GM21619 (cell line): ENCODE data around the gene CDH13.
A peak's percentile ranks its signal among the peaks of the same experiment; 100 is the strongest.

Source experiments
- ATAC-seq: cut with Tn5 transposase; IDR thresholded peaks from one replicate; pipeline ENCODE4 v1.9.1; 2021; ENCODE audit not compliant: unreplicated experiment

CDH13 gene

DNA sequence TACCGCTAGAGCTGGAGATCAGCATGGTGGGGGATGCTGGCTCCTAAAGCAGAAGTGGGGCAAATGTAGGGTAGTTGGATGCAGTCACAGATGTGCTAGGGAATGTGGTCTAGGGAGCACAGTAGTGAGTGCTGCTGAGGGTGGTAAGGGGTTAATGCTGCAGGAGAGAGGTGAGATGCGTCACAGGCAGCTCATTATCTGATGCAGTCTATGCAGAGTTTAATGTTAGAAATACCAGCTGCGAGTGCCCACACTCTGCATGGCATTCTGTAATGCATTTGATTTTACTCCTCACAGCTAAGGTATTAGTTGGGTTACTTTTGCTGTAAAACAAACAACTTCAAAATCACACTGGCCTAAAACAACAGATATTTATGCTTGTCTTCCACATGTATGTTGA lies 689.7 kb downstream of the CDH13 start:
- no peak for ATAC-seq

DNA sequence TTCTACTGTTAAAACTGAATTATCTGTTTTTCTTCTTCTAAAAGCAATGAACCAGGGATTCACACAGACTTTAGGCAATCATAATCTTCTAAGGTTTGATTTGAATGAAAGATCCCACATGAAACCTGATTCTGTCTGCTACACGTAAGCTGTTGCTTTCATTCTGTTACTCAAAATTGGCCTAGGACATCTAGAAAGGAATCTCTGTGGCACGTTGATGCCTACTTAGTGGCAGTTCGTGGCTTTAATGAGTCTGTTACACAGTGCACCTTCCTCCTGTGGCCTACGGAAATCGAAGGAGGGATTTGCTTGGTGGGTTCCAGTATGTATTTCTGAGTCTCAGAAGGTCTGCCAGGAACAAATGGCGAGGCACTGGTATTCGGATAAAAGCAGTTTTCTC lies 691.6 kb downstream of the CDH13 start:
- no peak for ATAC-seq

DNA sequence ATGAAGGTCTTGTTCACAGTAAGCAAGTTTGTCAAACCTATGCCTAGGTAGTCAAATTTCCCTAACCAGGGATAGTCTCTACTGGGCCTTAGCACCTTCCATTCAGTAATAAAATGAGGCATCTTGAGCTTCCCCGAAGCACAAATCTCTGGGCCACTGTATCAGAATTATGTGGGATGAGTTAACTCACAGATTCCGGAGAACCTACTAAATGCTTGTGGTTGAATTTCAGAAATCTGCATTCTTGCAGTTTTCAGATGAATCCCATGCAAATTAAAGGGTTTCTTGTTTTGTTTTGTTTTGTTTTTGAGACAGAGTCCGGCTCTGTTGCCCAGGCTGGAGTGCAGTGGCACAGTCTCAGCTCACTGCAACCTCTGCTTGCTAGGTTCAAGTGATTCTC lies 702.2 kb downstream of the CDH13 start:
- no peak for ATAC-seq

DNA sequence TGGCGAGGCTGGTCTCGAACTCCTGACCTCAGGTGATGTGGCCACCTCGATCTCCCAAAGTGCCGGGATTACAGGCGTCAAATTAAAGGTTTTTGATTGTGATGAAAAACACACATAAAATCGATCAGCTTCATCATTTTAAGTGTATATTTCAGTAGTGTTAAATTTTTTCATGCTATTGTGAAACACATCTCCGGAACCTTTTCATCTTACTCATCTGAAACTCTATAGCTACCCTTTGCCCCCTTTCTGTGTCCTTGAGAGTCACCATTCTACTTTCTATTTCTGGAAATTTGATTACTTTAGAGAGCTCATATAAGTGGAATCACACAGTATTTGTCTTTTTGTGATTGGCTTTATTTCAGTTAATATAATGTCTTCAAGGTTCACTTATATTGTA lies 702.7 kb downstream of the CDH13 start:
- ATAC-seq, result no peak

DNA sequence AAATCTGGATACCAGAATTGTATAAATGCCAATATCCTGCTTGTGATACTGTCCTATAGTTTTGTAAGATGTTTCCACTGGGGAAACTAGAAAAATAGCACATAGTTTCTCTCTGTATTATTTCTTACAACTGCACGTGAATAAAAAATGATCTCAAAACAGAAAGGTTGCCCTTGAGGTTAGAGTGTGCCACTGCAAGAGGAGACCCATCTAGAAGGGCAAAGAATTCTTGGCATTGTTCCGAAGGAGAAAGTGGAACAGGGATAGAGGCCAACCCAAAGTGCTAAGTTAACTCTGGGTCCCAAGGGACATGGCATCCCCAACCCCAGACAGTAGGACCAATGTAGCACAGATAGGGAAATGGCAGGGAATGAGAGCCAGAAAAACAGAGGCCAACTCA lies 703.5 kb downstream of the CDH13 start:
- ATAC-seq, result no peak

DNA sequence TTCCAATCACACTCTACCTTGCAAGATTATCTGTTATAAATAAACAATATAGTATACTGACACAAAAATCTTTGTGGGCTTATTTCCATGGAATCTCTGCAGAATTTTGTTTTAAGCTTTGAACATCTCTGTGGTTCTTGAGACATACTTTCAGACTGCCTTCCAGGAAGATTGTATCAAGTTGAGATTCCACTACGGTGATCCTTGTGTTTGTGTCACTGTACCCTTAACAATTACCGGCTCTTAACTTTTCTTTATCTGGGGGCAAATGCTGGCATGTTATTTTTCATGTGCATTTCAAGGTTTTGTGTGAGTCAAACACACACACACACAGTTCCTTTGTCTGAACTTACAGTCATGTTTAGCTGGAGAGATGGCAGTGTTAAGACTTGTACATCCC lies 708.3 kb downstream of the CDH13 start:
- no peak for ATAC-seq

DNA sequence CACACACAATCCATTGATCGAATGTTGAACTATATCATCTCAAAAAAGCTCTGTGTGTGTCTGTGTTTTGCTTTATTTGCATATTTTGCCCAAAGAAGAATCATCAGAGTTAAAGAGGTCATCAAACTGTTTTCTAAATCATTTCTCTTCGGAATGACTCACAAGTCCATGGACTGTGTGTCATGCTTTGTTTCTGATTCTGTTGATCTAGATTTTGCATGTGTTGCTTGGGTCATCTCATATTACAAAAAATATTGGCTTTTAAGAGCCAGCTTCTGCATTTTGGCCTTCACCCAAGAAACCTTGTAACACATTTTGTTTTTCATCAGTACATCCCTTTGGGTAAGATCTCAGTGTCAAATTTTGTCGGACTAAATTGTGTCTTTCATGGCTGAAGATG lies 709.8 kb downstream of the CDH13 start:
- no peak for ATAC-seq

DNA sequence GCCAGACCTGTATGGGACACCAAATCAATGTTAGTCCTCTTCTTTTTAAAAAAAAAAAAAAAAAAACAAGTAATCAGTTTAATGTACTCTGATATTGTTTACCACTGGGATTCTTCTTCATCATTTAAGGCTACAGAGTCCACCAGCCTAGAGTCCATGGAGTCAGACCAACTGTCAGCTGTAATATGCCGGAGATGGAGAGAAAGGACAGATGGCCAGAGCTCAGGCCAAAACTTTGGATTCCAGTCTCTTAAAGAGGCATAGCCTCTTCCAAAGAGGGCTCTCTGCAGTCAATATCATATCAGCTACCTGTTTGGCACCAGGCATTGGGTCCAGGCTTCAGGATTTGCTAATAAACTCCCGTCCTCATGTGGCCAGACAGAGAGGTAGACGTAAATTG lies 711.4 kb downstream of the CDH13 start:
- ATAC-seq, result no peak

DNA sequence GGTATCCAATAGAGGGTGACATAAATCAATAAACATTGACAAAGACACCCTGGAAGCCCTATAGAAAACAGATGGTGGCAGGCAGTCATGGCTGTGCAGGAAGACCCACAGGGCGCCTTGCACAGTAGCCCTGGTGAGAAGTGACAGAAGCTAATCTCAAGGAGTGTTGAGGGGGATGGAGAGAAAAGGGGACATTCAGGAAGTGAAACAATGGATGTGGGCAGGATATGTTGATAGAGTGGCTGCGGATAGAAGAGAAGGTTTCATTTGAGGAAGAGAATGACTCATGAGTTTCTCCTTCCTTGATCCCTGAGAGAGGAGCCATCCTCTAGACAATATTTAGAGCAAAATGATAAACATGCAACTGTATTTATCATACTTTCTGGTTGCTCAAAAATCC lies 712.2 kb downstream of the CDH13 start:
- ATAC-seq, result no peak

DNA sequence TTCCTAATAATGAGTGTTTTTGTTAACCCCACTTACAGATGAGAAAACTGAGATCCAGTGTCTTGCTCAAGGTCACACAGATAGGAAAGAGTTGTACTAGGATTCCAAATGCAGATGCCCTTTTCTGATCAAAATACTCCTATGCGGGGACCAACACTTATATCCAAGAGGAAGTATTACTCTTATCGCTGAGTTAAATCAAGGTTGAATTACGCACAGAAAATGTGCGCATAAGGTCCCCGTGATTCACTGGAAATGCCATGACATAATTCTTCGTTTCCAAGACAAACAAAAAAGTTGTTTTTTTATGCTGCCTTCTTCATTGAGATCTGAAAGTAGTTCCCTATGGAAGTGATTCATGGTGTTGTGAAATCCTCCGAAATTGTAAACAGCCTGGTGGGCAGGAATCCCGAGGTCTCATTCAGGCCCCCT lies 717.2 kb downstream of the CDH13 start:
- no peak for ATAC-seq

DNA sequence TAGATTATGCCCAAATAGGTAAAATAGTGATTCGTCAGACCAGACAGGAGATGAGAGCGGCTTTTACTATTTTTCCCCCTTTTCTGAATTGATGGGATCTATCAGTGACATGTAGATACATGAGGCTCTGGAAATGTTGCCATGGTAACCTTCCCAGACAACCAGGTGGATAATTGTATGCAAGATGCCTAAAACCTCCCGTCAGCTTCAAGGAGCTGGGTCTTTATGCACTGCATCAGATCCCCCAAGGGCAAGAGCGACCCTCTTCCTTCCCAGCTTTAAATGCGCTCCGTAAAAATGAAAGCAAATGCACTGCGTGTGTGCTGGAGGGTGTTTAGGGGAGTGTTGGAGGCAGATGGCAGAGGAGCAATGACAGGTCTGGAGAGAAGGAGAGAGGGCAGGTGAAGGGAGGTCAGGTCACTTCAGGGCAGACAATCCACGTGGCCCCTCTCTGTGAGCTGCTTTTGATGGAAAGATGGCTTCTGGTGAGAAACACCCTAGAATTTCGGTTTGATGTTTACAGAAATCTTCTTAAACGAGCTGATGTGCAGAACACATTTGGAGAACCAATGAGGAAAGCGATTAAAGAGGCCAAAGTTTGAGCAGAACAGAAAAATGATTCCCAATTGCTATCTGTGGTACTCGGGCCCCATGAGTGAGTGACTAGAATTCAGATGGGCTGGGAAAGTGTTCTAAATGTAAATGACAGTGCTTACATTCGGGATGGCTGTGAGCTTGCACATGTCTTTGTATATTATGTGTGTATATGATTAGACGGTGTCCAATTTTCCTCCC lies 719.3 kb downstream of the CDH13 start:
- ATAC-seq, result no peak

DNA sequence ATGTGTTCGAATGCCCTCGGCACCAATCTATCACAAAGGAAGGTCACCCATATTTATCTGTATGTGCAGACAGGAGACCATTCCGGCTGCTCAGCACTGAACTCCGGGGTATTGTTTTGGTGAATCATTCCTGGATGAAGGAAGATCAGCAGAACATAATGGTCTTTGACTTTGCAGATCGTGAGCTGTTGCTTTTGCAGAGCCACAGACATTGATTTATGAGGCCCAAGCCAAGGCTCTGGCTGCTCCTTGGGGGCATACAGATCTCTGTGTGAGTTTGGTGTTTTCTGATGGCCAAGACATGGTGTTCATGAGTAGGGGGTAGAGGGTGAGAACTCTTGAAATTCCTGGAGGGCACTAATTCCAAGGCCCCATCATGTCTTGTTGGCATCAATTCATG lies 722.2 kb downstream of the CDH13 start:
- ATAC-seq, result no peak

DNA sequence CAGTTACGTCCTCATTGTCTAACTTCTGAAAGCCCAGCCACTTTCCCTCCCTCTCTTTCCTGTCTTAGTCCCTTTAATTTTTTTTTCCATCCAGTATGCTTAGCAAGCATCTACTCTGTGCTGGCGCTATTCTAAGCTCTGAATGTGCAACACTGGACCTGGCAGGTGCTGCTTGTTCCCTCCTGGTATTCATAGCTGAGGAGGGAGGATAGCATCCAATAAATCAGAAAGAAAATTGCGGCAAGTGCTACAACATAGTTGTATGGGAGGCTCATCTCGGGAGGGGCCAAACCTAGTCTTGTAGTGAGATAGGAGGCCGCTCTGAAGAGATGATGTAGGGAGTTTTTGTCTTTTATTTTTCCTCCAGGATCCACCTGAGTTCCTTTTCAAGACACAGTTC lies 723.7 kb downstream of the CDH13 start:
- ATAC-seq, result no peak

DNA sequence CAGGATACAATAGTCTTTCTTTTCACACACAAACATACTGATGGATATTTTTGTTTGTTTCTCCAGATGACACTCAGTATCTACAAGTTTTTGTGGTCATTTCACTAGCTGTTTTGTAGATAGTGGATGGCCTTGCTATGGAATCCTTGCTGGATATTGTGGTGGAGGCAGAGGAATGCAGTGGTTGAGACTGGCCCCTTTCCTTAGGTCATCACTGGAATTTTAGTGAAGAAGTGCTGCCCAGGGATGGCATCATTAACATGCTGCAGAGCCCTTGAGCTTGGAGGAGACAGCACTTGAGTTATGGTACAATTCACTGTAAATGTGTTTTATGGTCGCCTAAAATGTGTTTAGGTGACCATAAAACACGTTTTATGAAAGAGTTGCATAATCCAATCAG lies 725.1 kb downstream of the CDH13 start:
- ATAC-seq, result no peak

DNA sequence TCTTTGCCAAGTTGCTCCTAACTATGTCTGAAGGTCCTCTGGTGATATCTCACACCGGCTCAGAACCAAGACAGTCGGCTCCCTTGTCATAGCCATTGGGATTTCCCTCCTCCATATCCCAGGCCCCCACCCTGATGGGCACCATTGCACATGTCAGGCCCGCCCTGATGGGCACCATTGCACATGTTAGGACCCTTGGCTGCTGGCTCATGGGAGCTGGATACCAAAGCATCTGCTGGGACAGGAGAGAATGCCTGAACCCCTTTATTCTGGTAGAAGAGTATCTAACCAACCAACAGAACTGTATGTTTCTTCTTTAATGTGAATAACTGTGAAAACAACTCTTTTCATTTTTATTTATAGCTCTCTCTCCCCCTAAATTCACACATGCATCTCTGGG lies 726.5 kb downstream of the CDH13 start:
- ATAC-seq, result no peak

DNA sequence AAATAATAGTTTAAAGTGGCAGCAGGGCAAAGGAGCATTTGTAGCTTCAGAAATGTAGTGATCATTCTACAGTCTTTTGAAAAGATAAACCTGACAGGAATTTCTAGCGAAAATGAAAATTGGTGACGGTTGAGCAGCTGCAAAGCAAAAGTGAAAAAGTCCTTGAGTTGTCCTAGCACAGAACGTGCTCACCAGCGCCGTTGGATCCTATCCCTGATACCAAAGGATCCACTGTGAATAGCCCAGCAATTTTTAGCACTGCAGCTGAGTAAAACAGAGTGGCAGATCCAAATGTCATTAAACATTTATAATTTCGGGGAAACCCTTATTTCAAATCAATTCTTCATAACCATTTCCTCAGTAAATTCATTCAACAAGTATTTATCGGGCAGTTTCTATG lies 727.2 kb downstream of the CDH13 start:
- no peak for ATAC-seq

DNA sequence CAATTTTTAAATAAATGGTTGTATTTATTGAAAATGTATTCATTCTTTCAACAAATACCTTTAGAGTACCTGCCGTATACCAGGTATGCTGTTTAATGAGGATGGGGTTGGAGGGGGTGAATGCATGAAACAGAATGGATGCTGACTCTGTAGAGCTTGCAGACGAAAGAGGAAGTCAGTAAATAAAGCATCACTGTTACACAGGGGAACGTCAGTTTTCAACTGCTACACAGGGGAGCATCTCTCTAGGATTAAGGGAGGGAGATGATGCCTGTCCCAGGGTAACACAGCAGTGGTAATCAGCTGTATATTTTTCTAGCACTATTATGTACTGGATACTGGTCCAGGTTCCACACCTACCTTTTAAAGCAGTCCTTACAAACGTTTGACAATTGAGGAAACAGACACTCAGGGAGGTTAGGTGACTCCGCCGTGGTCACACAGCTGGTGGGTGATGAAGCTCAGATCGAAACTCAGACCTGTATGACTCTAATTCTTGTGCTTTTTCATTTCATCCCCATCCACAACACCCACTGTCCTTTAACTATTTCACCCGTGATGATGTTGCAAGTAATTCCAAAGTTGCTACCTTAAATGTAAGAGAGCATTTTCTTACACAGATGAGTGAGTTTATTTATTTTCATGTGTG lies 728.9 kb downstream of the CDH13 start:
- no peak for ATAC-seq

DNA sequence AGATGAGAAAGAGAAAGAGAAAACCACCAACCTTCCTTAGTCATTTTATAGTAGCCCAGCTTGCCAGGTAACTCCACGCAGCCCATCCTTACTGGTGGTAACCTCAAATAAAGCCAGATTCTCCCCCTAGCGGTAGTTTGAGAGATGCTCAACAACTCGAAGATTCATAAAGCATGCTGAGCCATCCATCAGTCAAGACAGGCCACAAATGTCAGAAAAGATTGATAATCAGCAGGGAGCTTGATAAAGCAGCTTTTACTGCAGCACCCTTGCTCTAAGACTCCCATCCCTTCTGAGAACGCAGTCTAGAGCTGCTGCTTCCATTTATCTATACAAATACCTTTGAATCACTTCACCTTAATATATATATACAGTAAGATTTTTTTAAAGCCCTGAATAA lies 729.5 kb downstream of the CDH13 start:
- ATAC-seq, result peak; percentile 83

DNA sequence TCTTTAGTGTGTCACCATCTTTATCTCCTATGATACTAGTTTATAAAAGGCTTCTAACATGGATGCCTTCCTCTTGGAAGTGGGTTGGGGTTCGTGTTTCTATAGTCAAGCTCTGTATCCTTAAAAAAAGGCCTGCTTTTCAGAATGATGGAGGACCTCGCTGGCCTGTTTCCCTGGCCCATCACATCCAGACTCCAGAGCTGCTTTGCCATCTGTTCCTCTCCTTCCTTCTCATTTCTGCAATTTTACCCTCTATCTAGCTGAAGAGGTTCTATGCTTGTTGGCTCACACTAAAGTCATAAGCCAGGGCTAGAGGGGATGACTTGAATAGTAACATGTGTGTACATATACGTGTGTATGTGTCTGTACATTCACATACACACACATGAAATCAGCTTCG lies 730.2 kb downstream of the CDH13 start:
- no peak for ATAC-seq

DNA sequence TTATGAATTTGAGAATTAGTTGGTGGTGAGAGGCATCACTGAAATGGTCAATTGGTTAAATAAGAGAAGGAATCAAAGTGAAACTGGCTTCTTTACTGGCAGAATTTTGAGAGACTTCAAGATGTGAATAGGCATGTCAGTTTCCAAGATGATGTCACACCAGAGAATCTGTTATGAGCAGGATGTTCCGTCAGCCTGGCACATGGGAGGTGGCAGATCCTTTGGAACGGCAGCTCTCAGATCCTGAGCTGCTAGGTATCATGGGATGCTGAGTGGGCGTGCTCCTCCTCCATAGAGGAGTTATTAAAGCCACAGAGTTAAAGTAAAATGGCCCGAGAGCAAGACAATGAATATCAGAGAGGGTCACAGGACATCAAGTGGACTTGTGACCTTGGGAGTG lies 736.8 kb downstream of the CDH13 start:
- no peak for ATAC-seq

DNA sequence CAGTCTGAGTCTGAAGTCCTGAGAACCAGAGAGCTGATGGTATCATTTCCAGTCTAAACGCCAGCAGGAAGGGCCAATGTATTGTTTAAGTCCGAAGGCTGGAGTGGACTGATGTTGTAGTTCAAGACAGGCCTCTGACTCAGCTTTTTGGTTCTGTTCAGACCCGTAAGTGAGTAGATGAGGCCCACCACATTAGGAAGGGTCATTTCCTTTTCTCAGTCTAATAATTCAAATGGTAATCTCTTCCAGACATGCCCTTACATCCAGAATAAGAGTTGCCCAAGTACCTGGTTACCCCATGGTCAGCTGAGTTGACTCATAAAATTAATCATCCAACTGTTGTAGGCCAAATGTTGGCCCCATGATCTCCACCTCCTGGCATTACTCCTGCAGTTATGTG lies 738.4 kb downstream of the CDH13 start:
- no peak for ATAC-seq

DNA sequence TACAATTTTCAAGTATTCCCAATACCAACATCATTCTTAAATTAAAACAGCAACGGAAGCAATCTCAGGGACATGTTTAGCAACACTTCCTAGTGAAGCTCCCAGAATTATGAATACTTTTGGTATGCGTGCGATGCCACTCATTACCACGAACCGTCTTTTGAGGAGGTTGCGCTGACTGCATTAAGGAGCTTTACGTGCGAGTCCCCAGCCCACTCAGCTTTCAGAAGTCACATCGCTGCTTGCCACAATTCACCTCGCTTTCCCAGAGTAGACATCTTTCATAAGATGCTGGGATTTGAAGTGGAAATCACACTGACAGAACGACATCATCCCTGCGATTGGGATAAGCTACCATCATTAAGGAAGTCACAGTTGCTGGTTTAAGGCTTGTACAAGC lies 739.5 kb downstream of the CDH13 start:
- ATAC-seq, result no peak

DNA sequence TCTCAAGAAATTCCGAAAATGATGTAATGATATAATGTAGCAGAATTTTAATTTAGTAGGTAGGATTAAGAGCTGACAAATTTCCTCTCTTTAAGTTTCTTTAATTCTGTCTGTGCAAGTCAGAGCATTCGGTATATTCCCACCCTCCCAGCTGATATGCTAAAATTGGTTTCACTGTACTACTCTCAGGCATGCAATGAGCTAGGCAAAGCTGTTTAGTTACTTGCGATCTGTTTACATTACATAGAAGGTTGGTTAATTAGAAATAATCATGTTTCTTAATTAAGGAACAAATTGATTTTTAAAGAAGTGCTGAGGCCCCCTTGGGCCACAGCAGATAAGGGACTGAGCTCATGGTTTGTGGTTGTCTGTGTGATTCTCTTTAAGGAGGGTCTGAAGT lies 748.2 kb downstream of the CDH13 start:
- no peak for ATAC-seq
